Activated CD8-positive, alpha-beta memory T cell treated with anti-CD3 and anti-CD28 coated beads, Interleukin-2, amount 50 U/mL, for 24 hours (primary cell): Measurements from ENCODE around the gene TNIK.

Experiments used
- DNase-seq: peaks from one replicate; pipeline ENCODE4 v3.0.0-alpha.2; 2020; ENCODE audit errors: extremely low read depth

TNIK gene

DNA sequence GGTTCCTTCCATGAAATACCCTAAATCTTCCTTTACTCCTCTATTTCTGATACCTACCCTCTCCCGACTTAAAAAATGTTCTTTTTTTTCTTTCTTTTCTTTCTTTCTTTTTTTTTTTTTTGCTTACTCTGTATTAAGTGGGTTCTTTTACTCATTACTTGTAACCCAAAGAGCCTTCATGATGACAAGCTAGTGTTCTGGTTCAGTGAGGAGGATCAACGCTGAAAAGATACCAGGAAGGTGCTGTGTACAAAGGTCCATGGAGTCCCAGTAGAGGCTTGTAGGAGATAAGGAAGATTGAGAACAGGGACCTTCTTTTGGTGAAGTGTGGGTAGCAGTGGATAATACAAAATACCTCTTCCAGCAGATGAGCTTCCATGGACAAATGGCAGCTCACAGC is 369.9 kb downstream of the TNIK start:
- DNase-seq: no peak

GRCh38 chr3:171088964-171089754 is 371.0 kb downstream of the TNIK start:
- no peak for DNase-seq

DNA sequence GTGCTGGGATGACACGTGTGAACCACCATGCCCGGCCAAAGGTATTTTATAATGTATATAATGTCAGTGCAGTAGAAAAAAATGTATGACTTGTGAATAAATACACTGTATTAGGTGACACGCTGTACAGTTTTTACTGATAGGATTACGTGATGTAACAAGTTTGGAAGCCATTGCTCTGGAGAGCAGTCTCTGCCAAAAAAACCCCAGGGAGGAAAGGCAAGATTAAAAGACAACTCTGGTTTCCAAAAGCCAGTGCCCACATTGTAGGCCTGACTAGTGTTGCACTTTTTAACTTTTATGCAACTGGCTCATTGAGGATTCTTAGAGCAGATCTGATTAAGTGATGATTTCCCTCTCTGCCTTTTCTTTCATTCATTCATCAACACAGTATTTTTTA is 371.7 kb downstream of the TNIK start:
- DNase-seq: no peak

GRCh38 chr3:171086914-171087313 is 373.3 kb downstream of the TNIK start:
- DNase-seq: no peak

GRCh38 chr3:171077261-171077660 is 382.9 kb downstream of the TNIK start:
- DNase-seq: no peak

- DNase-seq: no peak
Measured at GRCh38 chr3:171072432-171072831, 387.8 kb downstream of the TNIK start.

DNA sequence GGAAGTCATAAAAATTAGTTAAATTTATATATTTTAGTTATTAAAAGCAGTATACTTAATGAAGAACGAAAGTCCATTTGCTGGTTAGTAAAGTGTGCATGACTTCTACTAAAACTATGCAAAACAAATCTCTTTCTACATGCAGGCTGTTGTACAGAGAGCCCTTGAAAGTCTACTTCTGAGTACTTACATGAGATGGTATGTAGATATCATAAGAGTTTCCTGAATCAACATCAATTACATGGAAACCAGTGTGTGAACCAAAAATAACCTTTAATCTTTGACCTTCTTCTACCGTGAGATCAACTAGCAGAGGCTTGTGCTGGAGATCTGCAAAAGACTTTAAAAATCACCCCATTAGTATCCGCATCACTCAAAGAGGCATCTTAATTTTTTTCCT is 391.5 kb downstream of the TNIK start:
- no peak for DNase-seq

DNA sequence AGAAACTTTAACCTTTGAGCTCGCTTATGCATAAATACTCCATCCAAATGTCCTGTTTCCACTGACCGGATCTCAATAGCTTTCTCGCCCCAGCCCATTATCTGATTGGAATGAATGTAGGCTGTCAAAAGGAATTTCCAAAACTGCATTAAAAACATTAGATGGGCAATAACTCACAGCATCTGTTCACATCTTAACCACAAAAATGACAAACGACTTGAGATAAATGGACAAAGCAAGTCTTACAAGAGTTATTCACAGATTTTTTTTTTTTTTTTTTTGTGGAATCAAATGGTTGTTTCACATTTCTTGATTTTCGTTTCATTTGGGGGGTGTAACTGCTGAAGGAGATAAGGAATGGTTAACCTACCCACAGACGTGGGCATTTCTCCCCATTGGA is 394.0 kb downstream of the TNIK start:
- no peak for DNase-seq

DNA sequence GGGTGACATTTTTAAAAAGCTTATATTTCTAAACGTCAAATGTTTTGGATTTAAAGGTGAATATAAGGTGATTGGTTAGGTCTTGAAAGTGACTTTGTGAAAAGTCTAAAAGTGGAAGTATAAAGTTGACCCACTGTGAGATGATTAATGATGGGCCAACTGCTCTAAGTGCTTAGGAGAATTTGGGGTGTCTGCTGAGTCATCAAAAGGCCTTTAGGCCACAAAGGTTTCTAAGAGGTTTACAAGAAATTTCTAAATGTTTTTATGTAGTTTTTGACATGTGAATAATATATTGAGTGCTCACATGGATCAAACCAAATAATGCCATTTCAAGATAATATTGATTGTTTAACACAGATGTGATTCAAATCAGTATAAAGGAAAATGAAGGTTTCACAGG is 394.5 kb downstream of the TNIK start:
- no peak for DNase-seq

GRCh38 chr3:171064461-171064860 is 395.7 kb downstream of the TNIK start:
- no peak for DNase-seq

- DNase-seq: no peak
Measured at GRCh38 chr3:171061749-171062148, 398.5 kb downstream of the TNIK start.

- DNase-seq: no peak
Measured at GRCh38 chr3:171059978-171060377, 400.2 kb downstream of the TNIK start.

- no peak for DNase-seq
Measured at GRCh38 chr3:171058873-171059603, 401.2 kb downstream of the TNIK start.

- no peak for DNase-seq
Measured at GRCh38 chr3:171058058-171058457, 402.1 kb downstream of the TNIK start.

GRCh38 chr3:171057072-171057471 is 403.1 kb downstream of the TNIK start:
- DNase-seq: no peak

- no peak for DNase-seq
Measured at GRCh38 chr3:171056528-171056927, 403.7 kb downstream of the TNIK start.

DNA sequence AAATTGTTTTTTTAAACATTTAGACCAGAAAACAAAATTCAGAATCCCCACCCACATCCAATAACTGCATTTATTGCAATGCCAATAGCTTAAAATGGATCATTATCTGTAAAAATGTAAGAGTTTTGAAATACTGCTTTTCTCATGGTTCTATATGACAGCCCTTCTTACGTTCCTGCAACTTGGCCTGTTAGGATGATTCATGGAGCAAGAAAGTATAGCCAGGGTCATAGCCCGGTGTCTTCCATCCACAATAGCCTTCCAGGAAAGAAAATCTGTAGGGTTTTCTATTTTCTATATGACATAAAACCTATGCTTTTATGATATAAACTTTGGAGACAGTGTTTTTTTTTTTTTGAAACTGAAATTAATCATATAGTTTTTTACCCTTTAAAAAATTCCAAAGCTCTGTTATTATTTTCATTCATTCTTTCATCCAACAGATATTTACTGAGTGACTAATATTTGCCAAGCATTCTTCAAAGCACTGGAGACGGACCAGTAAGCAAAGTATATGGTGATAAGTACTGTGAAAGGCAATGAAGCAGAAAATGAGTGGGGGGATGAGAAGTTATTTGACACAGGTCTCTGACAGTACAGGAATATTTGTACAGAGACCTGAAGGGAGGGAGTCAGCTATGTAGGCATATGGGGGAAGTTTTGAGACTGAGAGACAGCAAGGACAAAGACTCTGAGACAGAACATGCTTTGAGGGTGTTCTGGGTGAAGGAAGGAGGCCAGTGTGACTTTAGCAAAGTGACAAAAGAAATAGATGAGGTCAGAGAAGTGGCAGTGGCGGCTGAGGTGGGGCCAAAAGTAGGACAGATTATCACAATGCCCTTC is 404.6 kb downstream of the TNIK start:
- no peak for DNase-seq

DNA sequence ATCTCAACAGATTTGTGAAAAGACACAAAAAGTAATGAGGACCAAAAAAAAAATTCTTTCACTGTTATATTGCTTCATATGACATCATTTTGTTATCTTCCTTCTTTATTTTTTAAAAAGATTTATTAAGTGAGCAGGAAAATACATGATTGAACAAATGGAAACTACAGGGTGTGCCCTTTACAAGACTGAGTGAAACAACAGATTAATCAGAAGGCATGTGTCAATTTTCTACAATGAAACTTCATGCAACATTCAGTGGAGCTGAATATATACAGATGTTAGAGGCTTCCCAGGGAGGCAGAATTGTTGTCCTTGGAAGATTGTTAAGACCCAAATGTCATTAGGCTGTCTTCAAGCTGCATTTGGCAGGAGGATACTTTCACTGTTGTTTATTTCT is 405.3 kb downstream of the TNIK start:
- no peak for DNase-seq

GRCh38 chr3:171054231-171054630 is 406.0 kb downstream of the TNIK start:
- no peak for DNase-seq

- DNase-seq: no peak
Measured at GRCh38 chr3:171049861-171050444, 410.3 kb downstream of the TNIK start.

GRCh38 chr3:171046760-171047159 is 413.4 kb downstream of the TNIK start:
- DNase-seq: no peak
